Stimulated activated naive CD8-positive, alpha-beta T cell treated with anti-CD3 and anti-CD28 coated beads, Interleukin-15, Interleukin-2, amounts not matched to agents 100 U/mL and 50 U/mL, for 24 hours (primary cell): ENCODE data around the gene RAB3IL1.

Source experiments
- ATAC-seq: fragments of 150-1000 bp; cut with Tn5 transposase; one replicate; pipeline ENCODE4 v1.10.0; 2021
- DNase-seq: peaks from one replicate; pipeline ENCODE4 v3.0.0; 2021

Gene RAB3IL1

DNA sequence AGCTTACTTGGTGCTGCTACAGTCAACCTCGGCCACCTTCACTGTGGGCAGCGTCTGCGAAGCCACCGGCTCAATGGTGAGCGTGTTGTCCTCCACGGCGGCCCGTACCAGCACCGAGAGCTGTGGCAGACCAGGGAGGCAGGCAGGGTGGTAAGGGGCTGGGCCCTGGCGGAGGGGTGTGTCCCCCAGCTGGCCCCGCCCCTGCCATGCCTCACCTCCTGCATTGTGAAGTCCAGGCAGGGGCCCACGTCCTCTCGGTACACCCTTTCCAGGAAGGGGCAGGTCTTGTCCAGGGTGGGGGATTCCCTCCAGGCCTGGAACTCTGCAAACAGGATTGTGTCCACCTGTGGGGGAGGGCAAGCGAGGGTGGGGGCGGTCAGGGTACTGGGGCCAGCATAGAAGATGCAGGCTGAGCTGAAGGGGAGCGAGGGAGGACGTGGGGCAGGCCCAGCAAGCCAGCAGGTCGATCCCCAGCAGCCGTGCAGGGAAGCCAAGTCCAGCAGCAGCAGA is 12.8 kb downstream of the RAB3IL1 start:
- DNase-seq = no peak
- peak; percentile 13 for ATAC-seq

DNA sequence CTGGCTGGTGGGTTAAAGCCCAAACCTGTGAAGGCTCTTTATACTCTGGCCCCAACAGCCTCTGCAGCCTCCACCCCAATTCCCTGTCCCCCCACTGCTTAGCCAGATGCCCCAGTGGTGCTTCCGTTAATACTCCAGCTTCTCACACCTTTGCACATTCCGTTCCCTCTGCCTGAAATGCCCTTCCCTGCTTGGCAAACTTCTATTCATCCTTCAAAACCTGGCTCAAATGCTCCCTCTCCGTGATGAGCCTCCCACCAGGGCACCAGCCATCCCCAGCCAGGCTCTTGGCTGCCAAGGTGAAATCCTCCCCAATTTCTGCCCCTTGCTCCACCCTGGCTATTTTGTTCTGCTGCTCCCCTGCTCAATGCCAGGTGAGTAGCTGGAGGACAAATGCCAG is 13.5 kb downstream of the RAB3IL1 start:
- ATAC-seq (no peak), DNase-seq (no peak)

DNA sequence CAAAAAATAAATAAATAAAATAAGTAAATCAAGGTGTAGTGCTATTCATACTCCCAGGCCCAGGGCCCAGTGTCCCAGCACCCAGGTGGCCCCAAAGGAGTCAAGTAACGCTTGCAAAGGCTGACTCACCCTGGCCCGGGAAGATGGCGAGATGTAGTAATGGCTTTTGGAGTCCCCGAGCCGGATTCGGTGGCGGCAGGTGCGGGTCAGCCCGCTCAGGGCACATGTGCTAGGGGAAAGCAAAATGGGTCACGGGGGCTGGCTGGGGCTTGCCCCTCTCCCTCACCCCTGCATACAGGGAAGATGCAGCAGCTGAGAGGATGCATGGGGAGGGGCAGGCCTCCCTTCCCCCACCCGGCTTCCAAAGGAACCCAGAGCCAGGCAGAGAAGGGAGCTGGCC is 15.1 kb downstream of the RAB3IL1 start:
- DNase-seq = no peak
- ATAC-seq = no peak

DNA sequence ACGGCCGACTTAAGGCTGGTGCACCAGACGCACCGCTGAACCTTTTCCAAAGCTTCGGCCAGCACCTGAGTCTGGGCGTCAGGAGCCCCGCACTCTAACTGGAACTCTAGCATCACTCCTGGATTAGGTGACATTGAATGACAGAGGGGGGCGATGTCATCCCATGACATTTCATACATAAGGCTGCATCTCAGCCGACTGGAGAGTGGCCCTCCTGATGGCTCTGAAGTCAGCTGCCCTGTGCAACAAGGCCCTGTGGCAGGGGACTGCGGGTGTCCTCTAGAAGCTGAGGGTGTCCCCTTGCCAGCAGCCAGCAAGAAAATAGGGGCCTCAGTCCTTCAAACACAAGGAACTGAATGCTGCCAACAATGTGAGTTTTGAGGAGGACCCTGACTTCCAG is 16.0 kb downstream of the RAB3IL1 start:
- no peak for DNase-seq
- ATAC-seq = no peak

DNA sequence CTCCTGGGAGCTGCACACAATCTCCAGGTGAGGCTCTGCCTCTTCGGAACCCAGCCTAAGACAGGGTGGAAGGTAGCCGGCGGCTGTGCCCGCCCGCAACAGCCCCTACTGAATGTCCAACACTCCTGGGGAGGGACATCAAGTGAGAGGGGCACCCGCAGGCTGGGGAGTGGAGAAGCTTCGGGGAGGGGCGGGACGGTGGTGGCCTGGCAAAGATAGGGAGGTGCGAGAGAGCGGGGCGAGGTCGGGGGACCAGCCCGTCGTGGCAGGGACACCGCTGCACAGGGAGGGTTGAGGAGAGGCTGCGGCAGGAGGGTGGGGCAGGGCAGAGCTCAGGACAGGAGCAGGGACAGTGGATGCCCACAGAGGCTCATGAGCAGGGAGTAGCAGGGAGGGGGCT is 17.1 kb downstream of the RAB3IL1 start:
- no peak for ATAC-seq
- DNase-seq = no peak

DNA sequence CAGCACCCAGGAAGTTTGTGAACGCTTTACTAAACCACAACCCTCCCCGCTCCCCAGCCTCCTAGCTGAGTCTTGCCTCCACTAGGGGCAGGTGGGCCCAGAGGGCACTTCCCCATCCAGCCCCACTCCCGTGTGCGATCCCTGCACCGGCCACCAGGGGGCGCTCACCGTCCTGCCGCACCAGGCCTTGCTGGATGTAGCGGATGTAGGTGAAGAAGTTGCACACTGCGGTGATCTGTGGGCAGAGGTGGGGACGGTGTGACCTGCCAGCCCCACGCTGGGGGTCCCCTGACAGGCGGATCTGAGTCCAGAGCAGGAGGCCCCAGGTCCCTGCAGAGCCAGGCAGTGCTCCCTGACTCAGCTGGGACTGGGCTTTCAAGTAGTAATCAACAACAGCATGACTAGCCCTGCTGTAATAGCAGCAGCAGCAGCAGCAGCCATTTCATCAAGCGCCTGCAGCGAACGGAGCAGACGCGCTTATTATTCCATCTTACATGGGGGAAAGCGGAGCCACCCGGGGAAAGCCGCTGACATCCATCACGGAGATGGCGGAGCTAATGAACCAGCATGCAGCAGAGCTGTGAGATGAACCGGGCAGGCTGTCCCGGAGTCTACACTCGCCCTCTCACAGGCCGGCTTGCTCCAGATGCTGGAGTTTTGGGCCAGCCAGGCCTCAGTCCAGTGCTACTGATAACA is 18.1 kb downstream of the RAB3IL1 start:
- ATAC-seq (peak; percentile 85), DNase-seq (peak; percentile 94)

DNA sequence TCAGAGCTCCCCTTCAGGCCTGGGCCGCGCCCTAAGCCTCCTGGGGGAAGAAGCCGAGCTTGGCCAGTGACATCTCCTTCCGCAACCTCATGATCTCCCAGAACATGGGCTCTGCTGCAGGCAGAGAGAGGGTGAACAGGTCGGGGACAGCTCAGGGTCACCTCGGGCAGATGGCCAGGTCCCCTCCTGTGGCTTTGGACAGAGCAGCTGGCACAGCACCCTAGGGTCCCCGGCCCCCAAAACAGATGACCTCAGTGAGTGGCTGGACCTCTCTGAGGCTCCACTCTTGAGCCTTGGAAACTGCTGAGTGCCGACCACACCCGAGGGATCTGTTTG is 19.2 kb downstream of the RAB3IL1 start:
- no peak for DNase-seq
- ATAC-seq = no peak

DNA sequence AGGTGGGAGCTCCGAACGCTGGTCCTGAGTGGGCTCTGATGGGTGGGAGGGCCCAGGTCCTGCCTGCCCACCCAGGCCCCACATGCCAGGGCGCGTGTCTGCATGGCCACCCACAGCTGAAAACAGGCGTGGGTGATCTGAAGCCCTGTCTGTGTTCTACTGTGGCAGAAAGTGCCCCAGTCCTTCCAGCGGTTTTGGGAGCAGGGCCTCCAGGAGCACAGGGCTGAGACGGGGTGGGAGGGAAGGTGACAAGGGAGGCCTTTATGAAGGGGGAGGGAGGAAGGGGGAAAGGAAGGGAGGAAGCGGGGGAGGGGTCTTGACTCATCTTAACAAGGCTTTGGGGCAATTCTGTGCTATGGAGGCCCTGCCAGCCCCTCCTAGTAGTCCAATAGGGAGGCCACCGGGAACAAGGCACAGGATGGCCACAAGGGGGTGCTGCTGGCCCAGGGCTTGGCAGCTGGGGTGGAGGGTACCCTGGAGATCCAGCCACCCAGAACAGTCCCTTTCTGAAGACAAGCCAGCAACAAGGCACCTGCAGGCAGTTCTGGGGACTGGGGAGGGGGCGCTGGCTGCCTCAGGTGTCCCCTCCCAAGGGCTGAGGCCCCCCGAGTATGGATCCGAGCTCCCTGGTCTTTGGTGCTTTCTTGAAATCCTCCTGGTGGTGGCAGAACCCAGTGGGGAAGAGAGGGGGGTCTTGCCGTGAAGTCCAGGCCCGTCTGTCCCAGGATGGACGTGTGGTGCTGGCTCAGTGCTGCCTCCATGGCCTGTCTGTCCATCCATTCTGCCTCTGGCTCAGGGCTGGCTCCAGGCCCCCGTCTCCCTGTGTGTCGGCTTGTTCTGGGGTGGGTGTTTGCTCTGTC is 19.7 kb downstream of the RAB3IL1 start:
- peak; percentile 85 for DNase-seq
- peak; percentile 48 for ATAC-seq

DNA sequence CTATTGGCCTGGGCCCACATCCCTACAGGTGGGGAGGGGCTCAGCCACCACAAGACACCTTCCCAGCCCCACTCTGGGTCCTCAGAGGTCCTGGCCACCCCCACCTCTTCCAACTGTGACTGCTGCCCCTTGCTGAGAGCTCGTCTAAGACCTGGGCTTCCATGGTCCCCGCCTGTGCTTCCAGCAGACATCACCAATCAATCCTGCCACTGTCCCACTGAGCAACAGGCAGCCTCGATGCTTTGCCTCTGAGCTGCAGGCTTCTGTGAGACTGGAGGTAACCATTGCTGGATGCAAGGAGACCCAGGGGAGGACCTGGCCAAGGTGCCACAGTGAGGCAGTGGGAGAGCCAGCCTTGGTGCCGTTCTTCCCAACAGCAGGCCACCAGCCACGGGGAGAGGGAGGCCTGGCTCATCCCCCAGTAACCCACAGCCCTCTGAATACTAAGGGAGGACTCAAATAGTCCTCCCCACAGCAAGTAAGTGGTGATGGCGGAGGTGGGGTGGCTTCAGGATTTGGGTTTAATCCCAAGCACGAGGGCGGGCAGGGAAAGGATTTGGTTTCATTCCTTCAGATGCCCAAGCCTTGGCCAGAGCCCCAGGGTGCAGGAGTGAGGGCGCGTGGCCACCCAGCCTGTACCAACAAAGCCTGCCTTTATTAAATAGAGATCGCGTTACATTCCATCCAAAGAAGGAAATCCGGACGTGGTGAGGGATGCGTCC is 20.5 kb downstream of the RAB3IL1 start:
- ATAC-seq (no peak), DNase-seq (no peak)

DNA sequence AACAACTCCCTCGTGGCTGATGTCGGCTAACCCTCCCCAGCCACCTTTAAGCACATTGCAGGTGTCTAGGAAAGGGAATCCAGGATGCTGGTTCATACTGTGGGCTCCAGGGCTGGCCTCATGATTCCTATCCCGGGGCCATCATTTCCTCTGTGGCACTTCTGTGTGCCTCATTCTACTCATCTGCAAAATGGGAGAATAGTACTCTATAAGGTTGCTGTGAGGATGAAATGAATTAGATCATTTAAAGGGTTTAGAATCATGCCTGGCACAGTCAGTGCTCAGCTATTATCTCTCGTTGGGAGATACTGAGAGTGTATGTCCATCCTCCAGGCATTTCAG is 21.7 kb downstream of the RAB3IL1 start:
- DNase-seq (no peak), ATAC-seq (no peak)

DNA sequence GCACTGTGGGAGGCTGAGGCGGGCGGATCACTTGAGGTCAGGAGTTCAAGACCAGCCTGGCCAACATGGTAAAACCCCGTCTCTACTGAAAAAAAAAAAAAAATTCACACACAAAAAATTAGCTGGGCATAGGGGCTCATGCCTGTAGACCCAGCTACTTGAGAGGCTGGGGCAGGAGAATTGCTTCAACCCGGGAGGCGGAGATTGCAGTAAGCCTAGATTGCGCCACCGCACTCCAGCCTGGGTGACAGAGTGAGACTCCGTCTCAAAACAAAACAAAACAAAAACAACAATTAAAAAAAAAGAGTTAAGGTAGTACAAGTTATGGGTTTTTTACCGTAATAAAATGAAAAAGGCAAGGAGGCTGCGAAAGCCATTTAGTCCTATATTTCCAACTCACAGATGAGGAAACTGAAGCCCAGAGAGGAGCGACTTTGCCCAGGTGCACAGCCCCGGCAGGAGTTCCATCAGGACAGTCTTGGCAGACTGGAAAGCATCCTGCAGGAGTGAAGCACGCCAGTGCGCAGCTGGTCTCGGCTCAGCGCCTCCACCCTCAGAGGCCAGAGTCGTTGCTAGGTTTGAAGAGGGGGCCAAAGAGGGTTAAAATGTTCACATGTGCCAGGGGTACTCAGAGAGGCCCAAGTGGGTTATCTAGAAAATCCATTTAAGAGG is 22.2 kb downstream of the RAB3IL1 start:
- ATAC-seq = no peak
- no peak for DNase-seq

DNA sequence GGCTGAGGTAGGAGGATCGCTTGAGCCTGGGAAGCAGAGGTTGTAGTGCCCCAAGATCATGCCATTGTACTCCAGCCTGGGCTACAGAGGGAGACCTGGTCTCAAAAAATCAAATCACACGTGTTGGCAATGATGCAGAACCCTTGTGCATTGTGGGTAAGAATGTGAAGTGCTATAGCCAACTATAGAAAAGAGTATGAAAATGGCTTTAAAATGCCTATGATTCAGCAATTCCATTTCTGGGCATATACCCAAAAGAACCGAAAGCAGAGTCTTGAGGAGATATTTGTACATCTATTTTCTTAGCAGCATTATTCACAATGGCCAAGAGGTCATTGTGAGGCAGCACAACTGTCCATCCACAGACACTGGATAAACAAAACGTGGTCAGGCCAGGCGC is 23.4 kb downstream of the RAB3IL1 start:
- ATAC-seq = no peak

DNA sequence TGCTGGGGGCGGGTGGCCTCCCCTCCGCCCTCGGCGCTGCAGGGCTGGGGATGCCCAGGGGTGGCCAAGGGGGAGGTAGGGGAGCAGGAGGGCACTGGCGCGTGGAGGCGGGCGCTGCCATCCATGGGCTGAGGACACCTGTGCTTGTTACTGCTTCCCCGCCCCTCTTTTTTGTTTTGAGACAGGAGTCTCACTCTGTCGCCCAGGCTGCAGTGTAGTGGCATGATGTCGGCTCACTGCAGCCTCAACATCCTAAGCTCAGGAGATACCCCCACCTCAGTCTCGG is 25.3 kb downstream of the RAB3IL1 start:
- no peak for DNase-seq
- peak; percentile 41 for ATAC-seq

More for the DNA sequence above, 23.4 kb downstream of the RAB3IL1 start:
- no peak for DNase-seq

DNA sequence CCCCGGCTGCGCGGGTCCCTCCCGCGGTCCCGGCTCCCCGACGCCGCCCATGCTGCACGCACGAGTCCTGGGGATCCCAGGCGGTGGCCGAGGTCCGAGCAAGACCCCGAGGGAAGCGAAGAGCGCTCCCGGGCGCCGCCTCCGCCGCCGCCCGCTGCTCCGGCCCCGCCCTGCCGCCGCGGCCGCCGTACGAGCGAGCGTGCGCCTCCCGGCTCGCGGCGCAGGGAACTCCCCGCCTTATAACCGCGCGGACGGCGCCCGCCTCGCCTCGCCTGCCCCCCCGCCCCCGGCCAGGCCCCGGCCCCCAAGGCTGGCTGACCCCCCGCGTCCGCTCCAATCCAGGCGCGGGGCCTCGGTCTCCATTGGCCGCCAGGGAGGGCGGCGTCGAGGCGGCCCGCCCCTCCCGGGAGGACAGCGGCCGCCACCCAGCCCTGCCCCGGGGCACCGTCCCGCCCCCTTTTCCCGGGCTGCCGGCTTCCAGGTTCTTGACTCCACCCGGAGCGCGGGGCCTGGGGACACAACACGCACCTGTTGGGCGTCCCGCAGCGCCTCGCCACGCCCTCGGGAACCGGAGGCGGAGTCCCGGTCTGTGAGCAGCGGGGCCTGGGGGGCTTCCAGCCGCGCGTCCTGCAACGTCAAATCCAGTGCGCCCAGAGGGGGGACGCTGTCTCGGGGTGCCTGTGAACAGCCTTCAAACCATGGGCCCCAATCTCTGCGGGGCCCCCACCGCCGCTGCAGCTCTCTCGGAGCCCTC is 25.9 kb downstream of the RAB3IL1 start, which contains the start of gene FADS3:
Gene FADS3 (minus strand): TSS at position 215 of the 754 bp plus-strand sequence. CDS start 164 bp downstream, at position 51.
- peak; percentile 68 for ATAC-seq
- peak; percentile 67 for DNase-seq

DNA sequence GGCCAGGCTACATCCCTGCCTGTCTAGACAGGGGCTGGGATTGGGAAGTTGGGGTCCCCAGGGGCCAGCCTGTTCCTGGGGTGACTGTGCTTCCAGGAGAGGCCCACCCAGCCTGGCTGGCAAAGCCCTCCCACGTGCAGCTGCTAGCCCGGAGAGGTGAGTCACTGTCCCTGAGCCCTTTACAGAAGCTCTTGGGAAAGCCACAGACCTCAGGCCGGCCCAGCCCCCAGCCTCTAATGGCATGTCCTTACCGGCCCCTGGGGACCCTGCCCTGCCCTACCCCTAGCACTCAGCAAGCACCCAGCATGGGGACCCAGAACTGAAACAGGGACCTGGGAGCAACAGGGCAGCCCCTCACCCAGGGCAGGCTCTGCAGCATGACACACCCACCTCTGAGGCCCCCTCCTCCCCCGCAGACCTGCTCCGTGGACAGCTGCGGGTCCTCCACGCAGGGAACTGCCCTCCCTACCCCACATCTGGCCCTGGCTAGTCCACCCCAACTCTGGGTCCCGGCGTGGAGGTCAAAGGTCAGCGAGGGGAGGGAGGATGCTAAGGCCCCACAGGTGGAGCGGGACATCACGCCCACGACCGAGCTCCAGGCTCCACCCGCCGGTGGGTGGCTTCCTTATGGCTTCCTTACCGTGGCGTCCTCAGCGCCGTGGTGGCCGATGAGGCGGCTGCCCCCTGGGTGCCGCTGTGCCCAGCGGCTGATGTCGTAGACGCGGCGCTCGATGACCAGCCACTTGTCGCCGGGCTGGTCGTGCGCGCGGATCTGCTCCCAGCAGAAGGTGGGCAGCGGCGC is 26.6 kb downstream of the RAB3IL1 start:
- DNase-seq = peak; percentile 51
- peak; percentile 22 for ATAC-seq

DNA sequence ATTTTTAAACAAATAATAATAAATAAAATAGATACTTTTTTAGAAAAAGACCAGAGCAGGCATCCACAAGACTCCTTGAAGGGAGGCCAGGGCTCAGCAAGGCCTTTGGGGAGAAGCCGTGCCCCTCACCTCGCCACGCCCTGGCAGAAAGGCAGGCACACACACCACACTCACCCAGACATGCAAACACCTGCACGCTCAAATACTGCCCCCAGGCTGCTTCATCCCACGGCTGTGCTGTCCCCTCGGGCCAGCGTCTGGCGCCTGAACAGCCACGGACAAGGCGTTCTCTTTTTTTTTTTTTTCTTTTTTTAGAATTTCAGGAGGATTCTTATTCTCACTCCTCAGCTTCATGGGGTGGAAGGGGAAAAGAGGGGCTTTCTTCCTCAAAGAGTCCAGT is 27.5 kb downstream of the RAB3IL1 start:
- no peak for ATAC-seq
- DNase-seq = no peak

DNA sequence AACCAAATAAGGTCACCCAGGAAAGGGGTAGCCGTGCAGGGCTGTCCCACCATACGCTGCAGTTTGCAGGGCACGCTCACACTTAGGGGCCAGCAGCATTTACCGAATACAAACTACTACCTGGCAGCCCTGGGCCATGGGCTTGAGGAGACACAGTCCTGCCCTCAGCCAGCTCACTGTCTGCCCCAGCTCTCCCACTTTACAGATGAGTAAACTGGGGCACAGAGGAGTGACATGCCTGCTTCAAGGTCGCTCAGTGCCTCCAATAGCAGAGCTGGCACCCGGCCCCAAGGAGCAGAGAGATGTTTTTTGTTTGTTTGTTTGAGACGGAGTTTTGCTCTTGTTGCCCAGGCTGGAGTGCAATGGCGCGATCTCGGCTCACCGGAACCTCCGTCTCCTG is 28.8 kb downstream of the RAB3IL1 start:
- ATAC-seq = no peak
- no peak for DNase-seq

DNA sequence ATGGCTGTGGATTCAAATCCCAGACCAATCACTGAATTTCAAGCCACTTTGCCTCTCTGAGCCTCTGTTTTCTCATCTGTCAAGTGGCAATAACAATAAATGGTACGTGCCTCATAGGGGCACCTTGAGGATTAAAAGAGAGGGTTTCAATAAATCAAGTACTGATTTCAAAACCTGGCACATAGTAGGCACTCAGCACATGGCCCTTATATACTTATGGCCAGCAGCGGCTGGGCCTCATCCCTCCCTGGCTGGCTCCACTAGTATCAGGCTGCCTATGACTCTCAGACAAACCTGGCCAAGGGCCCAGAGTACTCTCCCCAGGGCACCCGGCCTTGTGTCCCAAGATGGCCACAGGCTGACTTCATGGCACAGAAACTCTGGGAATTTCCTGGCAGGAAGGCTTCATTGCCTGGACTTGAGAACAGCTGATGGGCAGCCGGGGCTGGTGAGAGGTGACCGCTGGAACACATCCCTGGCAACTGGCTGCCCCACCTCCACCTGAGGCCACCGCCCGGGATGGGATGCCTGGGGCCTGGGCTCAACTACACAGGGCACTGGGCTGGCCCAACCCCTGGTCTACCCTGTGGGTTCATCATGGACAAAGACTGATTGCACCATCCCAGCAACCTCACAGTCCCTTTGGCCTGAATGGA is 29.4 kb downstream of the RAB3IL1 start:
- DNase-seq = no peak
- no peak for ATAC-seq

DNA sequence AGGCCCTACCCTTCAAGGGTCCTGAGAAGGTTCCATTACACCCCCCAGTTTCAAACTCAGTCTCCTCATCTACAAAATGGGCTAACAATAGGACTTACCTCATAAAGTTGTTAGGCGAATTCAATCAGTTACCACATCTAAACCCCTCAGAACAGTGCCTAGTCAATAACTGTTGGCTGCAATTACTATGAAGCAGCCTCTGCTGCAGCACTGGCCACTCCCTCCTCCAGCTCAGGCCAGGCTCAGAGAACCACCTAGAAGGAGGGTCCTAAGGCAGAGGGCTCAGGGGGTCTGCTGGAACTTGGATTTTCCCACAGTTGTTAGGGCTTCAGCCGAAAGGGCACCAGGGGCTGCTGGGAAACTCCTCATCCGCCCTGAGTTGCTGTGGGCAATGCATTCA is 30.7 kb downstream of the RAB3IL1 start:
- DNase-seq (no peak), ATAC-seq (no peak)

DNA sequence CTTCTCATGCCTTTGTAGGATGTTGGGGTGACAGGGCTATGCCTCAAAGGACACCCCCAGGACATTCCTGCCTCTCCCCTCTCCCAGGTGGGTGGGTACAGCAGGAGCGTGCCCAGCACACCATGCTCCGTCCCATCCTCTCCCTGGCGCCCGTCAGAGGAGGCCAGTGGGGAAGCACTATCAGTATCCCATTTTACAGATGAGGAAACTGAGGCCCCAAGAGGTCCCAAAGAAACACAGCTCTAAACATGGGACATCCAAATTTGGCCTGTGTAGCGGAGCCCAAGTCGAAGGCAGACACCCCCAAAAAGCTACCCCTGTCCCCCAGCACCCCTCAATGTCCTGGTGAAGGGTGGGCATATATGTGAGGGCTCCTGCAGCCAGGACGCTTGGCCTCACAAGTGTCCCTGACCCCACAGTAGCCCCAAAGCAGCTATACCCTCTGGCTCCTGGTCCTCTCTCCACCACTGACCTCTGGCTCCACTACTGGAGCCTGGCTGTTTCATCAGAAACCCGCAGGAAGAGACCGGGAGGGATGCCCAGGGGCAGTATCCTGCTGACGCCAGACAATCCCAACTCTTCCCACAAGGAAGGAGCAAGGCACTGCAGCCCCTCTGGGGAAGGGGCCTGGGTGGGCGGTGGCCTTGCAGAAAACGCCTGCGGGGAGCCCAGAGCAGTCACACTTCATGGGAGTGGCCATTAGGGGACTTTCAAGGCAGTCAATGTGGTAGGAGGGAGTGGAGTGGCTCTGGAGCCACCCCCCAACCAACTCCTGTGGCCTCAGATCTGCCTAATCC is 31.4 kb downstream of the RAB3IL1 start:
- ATAC-seq = no peak
- no peak for DNase-seq
